Lower lobe of right lung (tissue), 2 donors: ENCODE results near the gene PDE6H. TPM values are rescaled to one million over a fixed set of nuclear protein-coding genes. Genes with fewer than 3 reads are reported as not detected.

Source experiments
- ATAC-seq, 2 donors: fragments of 200-7000 bp; cut with Tn5 transposase; one replicate each; pipeline ENCODE4 v1.9.1; 2020 to 2022; ENCODE audit warnings: mild to moderate bottlenecking in 2 of 2, moderate library complexity in 2 of 2
- DNase-seq: peaks from one replicate; pipeline ENCODE4 v3.0.0-alpha.2; 2020
- H3K27ac ChIP-seq: fragments of 200-600 bp; one replicate; pipeline ENCODE4 v1.8.0; 2022
- H3K27me3 ChIP-seq: fragments of 200-600 bp; one replicate; pipeline ENCODE4 v1.8.0; 2022; ENCODE audit warnings: low read depth
- H3K36me3 ChIP-seq: fragments of 200-600 bp; one replicate; pipeline ENCODE4 v1.8.0; 2022; ENCODE audit warnings: mild to moderate bottlenecking
- H3K4me1 ChIP-seq: fragments of 200-600 bp; one replicate; pipeline ENCODE4 v1.8.0; 2022
- H3K4me3 ChIP-seq: fragments of 200-600 bp; one replicate; pipeline ENCODE4 v1.8.0; 2022; ENCODE audit warnings: mild to moderate bottlenecking
- H3K9me3 ChIP-seq: fragments of 200-600 bp; one replicate; pipeline ENCODE4 v1.8.0; 2022
- CTCF ChIP-seq: fragments of 200-600 bp; IDR thresholded peaks from one replicate; pipeline ENCODE4 v1.8.0; 2022; ENCODE audit warnings: antibody characterized with exemption, mild to moderate bottlenecking
- intact Hi-C: fragments of 100-400 bp; cut with DNase I; formaldehyde crosslinking; loops from one replicate; pipeline ENCODE4 v1.11.0; 2022
- total RNA-seq: library from RNA; stranded (reverse); fragmentation: NEBNext Ultra II Directional; extraction: Animal tissue kit (Norgen Biotek cat#: 25700); gene quantifications from one replicate; pipeline ENCODE4 v1.2.1, GENCODE V29; 2021
- donor health status: DM: no; HTN: yes; CAD: no; lungs with severe emphysema.

Gene PDE6H
- total RNA-seq, 1 donor from 2014 or later, result 0.53 TPM

GRCh38 chr12:15011162-15011561 is 38.3 kb downstream of the PDE6H start:
- ATAC-seq (no peak), DNase-seq (no peak)
- H3K4me3 ChIP-seq, result no peak overlapping the region
- H3K36me3 ChIP-seq, result no peaks in the 10 kb centered on the region
- intact Hi-C loops, result no loop called here
- no peak overlapping the region for H3K27ac ChIP-seq
- TF ChIP-seq CTCF, result no peak
- no peaks in the 10 kb centered on the region for H3K27me3 ChIP-seq
- H3K4me1 ChIP-seq, result no peaks in the 10 kb centered on the region
- H3K9me3 ChIP-seq, result no peaks in the 10 kb centered on the region

GRCh38 chr12:15013634-15014179 is 40.9 kb downstream of the PDE6H start:
- no peaks in the 10 kb centered on the region for H3K36me3 ChIP-seq
- DNase-seq (no peak), ATAC-seq (no peak)
- H3K27ac ChIP-seq, result no peak overlapping the region
- intact Hi-C loops, result no loop called here
- no peak overlapping the region for H3K4me3 ChIP-seq
- no peak for TF ChIP-seq CTCF
- no peaks in the 10 kb centered on the region for H3K27me3 ChIP-seq
- H3K4me1 ChIP-seq, result no peaks in the 10 kb centered on the region
- H3K9me3 ChIP-seq, result no peaks in the 10 kb centered on the region

- Histone ChIP-seq H3K36me3 (no peaks in the 10 kb centered on the region), H3K4me1 (no peaks in the 10 kb centered on the region), H3K9me3 (no peaks in the 10 kb centered on the region), H3K27me3 (no peaks in the 10 kb centered on the region), H3K27ac (no peak overlapping the region), H3K4me3 (no peak overlapping the region)
- DNase-seq (no peak), ATAC-seq (no peak)
- TF ChIP-seq CTCF, result no peak
- intact Hi-C loops, result no loop called here
Measured at GRCh38 chr12:15014708-15015107, 41.9 kb downstream of the PDE6H start.

GRCh38 chr12:15015121-15015520 is 42.3 kb downstream of the PDE6H start:
- intact Hi-C loops, result no loop called here
- Histone ChIP-seq H3K27ac (no peak overlapping the region), H3K36me3 (no peaks in the 10 kb centered on the region), H3K4me3 (no peak overlapping the region), H3K27me3 (no peaks in the 10 kb centered on the region), H3K9me3 (no peaks in the 10 kb centered on the region), H3K4me1 (no peaks in the 10 kb centered on the region)
- no peak for DNase-seq
- no peak for ATAC-seq
- no peak for TF ChIP-seq CTCF

GRCh38 chr12:15020156-15020555 is 47.3 kb downstream of the PDE6H start:
- intact Hi-C loops, result no loop called here

More at GRCh38 chr12:15020156-15020555, 47.3 kb downstream of the PDE6H start:
- no peaks in the 10 kb centered on the region for H3K27me3 ChIP-seq
- H3K36me3 ChIP-seq, result no peaks in the 10 kb centered on the region
- no peaks in the 10 kb centered on the region for H3K9me3 ChIP-seq
- no peak for ATAC-seq
- no peak for DNase-seq
- no peak overlapping the region for H3K4me3 ChIP-seq
- no peak overlapping the region for H3K27ac ChIP-seq
- no peak for TF ChIP-seq CTCF
- H3K4me1 ChIP-seq, result no peaks in the 10 kb centered on the region

Other genes with a start within 250 kb of the PDE6H start
- gene WBP11, start 169.6 kb upstream of the PDE6H start, total RNA-seq, result 49.3 TPM
- 0.77 TPM for gene C12orf60, start 169.4 kb upstream of the PDE6H start, total RNA-seq
- 0.68 TPM for gene SMCO3, start 158.9 kb upstream of the PDE6H start, total RNA-seq
- gene ART4, start 129.5 kb upstream of the PDE6H start, total RNA-seq, result 3.7 TPM
- gene MGP, start 87.2 kb upstream of the PDE6H start, total RNA-seq, result 464 TPM
- gene ERP27, start 34.5 kb upstream of the PDE6H start, total RNA-seq, result 16.2 TPM
- gene ARHGDIB, start 11.4 kb upstream of the PDE6H start, total RNA-seq, result 313 TPM
- 9.0 TPM for gene RERG, start 248.4 kb downstream of the PDE6H start, total RNA-seq